Activated naive CD4-positive, alpha-beta T cell treated with anti-CD3 and anti-CD28 coated beads, Interleukin-2, amount 50 U/mL, for 24 hours (primary cell): Measurements from ENCODE around the gene TMEM132D.

Source experiments
- H3K27ac Mint-ChIP-seq: one replicate; pipeline ENCODE4 v1.8.0; 2021; ENCODE audit warnings: mild to moderate bottlenecking, mixed read lengths
- H3K27me3 Mint-ChIP-seq: one replicate; pipeline ENCODE4 v1.8.0; 2021; ENCODE audit warnings: mixed read lengths
- H3K36me3 Mint-ChIP-seq: one replicate; pipeline ENCODE4 v1.8.0; 2021; ENCODE audit warnings: mixed read lengths
- H3K4me1 Mint-ChIP-seq: one replicate; pipeline ENCODE4 v1.8.0; 2021; ENCODE audit warnings: mixed read lengths
- H3K4me3 Mint-ChIP-seq: one replicate; pipeline ENCODE4 v1.8.0; 2021; ENCODE audit warnings: mild to moderate bottlenecking, mixed read lengths
- H3K9me3 Mint-ChIP-seq: one replicate; pipeline ENCODE4 v1.8.0; 2021; ENCODE audit warnings: mixed read lengths

The TMEM132D gene

GRCh38 chr12:129409281-129409680, 494.5 kb downstream of the TMEM132D start:
- Mint-ChIP-seq H3K27me3 (peaks cover 1% of the 10 kb centered on the region), H3K9me3 (no peaks in the 10 kb centered on the region), H3K27ac (no peak overlapping the region), H3K4me3 (no peak overlapping the region), H3K36me3 (no peaks in the 10 kb centered on the region), H3K4me1 (no peaks in the 10 kb centered on the region)

GRCh38 chr12:129404556-129404955, 499.3 kb downstream of the TMEM132D start:
- H3K27ac Mint-ChIP-seq, result no peak overlapping the region
- H3K4me1 Mint-ChIP-seq, result no peaks in the 10 kb centered on the region
- H3K4me3 Mint-ChIP-seq, result no peak overlapping the region
- H3K9me3 Mint-ChIP-seq, result peaks cover 5% of the 10 kb centered on the region
- H3K27me3 Mint-ChIP-seq, result peaks cover 1% of the 10 kb centered on the region
- H3K36me3 Mint-ChIP-seq, result no peaks in the 10 kb centered on the region

GRCh38 chr12:129401572-129401971, 502.3 kb downstream of the TMEM132D start:
- Mint-ChIP-seq H3K27me3 (no peaks in the 10 kb centered on the region), H3K4me1 (no peaks in the 10 kb centered on the region), H3K9me3 (peaks cover 10% of the 10 kb centered on the region), H3K4me3 (no peak overlapping the region), H3K27ac (no peak overlapping the region), H3K36me3 (no peaks in the 10 kb centered on the region)

- Mint-ChIP-seq H3K27ac (no peak overlapping the region), H3K4me1 (no peaks in the 10 kb centered on the region), H3K27me3 (no peaks in the 10 kb centered on the region), H3K9me3 (peaks cover 2% of the 10 kb centered on the region), H3K4me3 (no peak overlapping the region), H3K36me3 (no peaks in the 10 kb centered on the region)
These were observed 509.5 kb downstream of the TMEM132D start for GRCh38 chr12:129394177-129394825.

GRCh38 chr12:129393357-129393937, 510.4 kb downstream of the TMEM132D start:
- no peaks in the 10 kb centered on the region for H3K9me3 Mint-ChIP-seq
- H3K27me3 Mint-ChIP-seq, result no peaks in the 10 kb centered on the region
- no peaks in the 10 kb centered on the region for H3K4me1 Mint-ChIP-seq
- H3K27ac Mint-ChIP-seq, result no peak overlapping the region
- no peaks in the 10 kb centered on the region for H3K36me3 Mint-ChIP-seq
- H3K4me3 Mint-ChIP-seq, result no peak overlapping the region

- H3K4me3 Mint-ChIP-seq, result no peak overlapping the region
- H3K27me3 Mint-ChIP-seq, result no peaks in the 10 kb centered on the region
- no peaks in the 10 kb centered on the region for H3K9me3 Mint-ChIP-seq
- no peak overlapping the region for H3K27ac Mint-ChIP-seq
- H3K4me1 Mint-ChIP-seq, result no peaks in the 10 kb centered on the region
- no peaks in the 10 kb centered on the region for H3K36me3 Mint-ChIP-seq
These were observed 518.2 kb downstream of the TMEM132D start for GRCh38 chr12:129385637-129385990.

GRCh38 chr12:129383956-129384355, 519.9 kb downstream of the TMEM132D start:
- Mint-ChIP-seq H3K27ac (no peak overlapping the region), H3K36me3 (no peaks in the 10 kb centered on the region), H3K27me3 (no peaks in the 10 kb centered on the region), H3K4me3 (no peak overlapping the region), H3K9me3 (no peaks in the 10 kb centered on the region), H3K4me1 (no peaks in the 10 kb centered on the region)

- H3K4me3 Mint-ChIP-seq, result no peak overlapping the region
- no peaks in the 10 kb centered on the region for H3K36me3 Mint-ChIP-seq
- no peaks in the 10 kb centered on the region for H3K9me3 Mint-ChIP-seq
- H3K27me3 Mint-ChIP-seq, result no peaks in the 10 kb centered on the region
- H3K27ac Mint-ChIP-seq, result no peak overlapping the region
- no peaks in the 10 kb centered on the region for H3K4me1 Mint-ChIP-seq
These were observed 522.1 kb downstream of the TMEM132D start for GRCh38 chr12:129381715-129382114.

GRCh38 chr12:129379076-129379804, 524.6 kb downstream of the TMEM132D start:
- Mint-ChIP-seq H3K27ac (no peak overlapping the region), H3K27me3 (no peaks in the 10 kb centered on the region), H3K4me3 (no peak overlapping the region), H3K4me1 (no peaks in the 10 kb centered on the region), H3K36me3 (no peaks in the 10 kb centered on the region), H3K9me3 (no peaks in the 10 kb centered on the region)

GRCh38 chr12:129378496-129378895, 525.3 kb downstream of the TMEM132D start:
- no peaks in the 10 kb centered on the region for H3K36me3 Mint-ChIP-seq
- no peak overlapping the region for H3K27ac Mint-ChIP-seq
- H3K27me3 Mint-ChIP-seq, result no peaks in the 10 kb centered on the region
- H3K4me3 Mint-ChIP-seq, result no peak overlapping the region
- H3K4me1 Mint-ChIP-seq, result no peaks in the 10 kb centered on the region
- no peaks in the 10 kb centered on the region for H3K9me3 Mint-ChIP-seq

GRCh38 chr12:129373746-129374145, 530.1 kb downstream of the TMEM132D start:
- H3K4me1 Mint-ChIP-seq, result no peaks in the 10 kb centered on the region
- H3K9me3 Mint-ChIP-seq, result no peaks in the 10 kb centered on the region
- H3K27ac Mint-ChIP-seq, result no peak overlapping the region
- H3K4me3 Mint-ChIP-seq, result no peak overlapping the region
- no peaks in the 10 kb centered on the region for H3K36me3 Mint-ChIP-seq
- H3K27me3 Mint-ChIP-seq, result no peaks in the 10 kb centered on the region

GRCh38 chr12:129372876-129373275, 530.9 kb downstream of the TMEM132D start:
- no peaks in the 10 kb centered on the region for H3K27me3 Mint-ChIP-seq
- H3K36me3 Mint-ChIP-seq, result no peaks in the 10 kb centered on the region
- no peak overlapping the region for H3K4me3 Mint-ChIP-seq
- H3K27ac Mint-ChIP-seq, result no peak overlapping the region
- no peaks in the 10 kb centered on the region for H3K4me1 Mint-ChIP-seq
- no peaks in the 10 kb centered on the region for H3K9me3 Mint-ChIP-seq

- H3K27me3 Mint-ChIP-seq, result no peaks in the 10 kb centered on the region
- H3K27ac Mint-ChIP-seq, result no peak overlapping the region
These were observed 531.5 kb downstream of the TMEM132D start for GRCh38 chr12:129372348-129372747.

GRCh38 chr12:129371268-129371667, 532.6 kb downstream of the TMEM132D start:
- H3K27ac Mint-ChIP-seq, result no peak overlapping the region
- H3K9me3 Mint-ChIP-seq, result no peaks in the 10 kb centered on the region
- H3K36me3 Mint-ChIP-seq, result no peaks in the 10 kb centered on the region
- no peak overlapping the region for H3K4me3 Mint-ChIP-seq
- no peaks in the 10 kb centered on the region for H3K4me1 Mint-ChIP-seq
- no peaks in the 10 kb centered on the region for H3K27me3 Mint-ChIP-seq

More at GRCh38 chr12:129372348-129372747, 531.5 kb downstream of the TMEM132D start:
- no peaks in the 10 kb centered on the region for H3K4me1 Mint-ChIP-seq
- H3K4me3 Mint-ChIP-seq, result no peak overlapping the region
- no peaks in the 10 kb centered on the region for H3K36me3 Mint-ChIP-seq
- no peaks in the 10 kb centered on the region for H3K9me3 Mint-ChIP-seq

GRCh38 chr12:129366656-129367055, 537.2 kb downstream of the TMEM132D start:
- Mint-ChIP-seq H3K9me3 (no peaks in the 10 kb centered on the region), H3K4me1 (no peaks in the 10 kb centered on the region), H3K36me3 (no peaks in the 10 kb centered on the region), H3K27me3 (no peaks in the 10 kb centered on the region), H3K4me3 (no peak overlapping the region), H3K27ac (no peak overlapping the region)

GRCh38 chr12:129363041-129363440, 540.8 kb downstream of the TMEM132D start:
- Mint-ChIP-seq H3K4me3 (no peak overlapping the region), H3K4me1 (no peaks in the 10 kb centered on the region), H3K27ac (no peak overlapping the region), H3K27me3 (no peaks in the 10 kb centered on the region), H3K36me3 (no peaks in the 10 kb centered on the region), H3K9me3 (no peaks in the 10 kb centered on the region)
